Measurements from ENCODE around the gene CCDC51. TPM values are rescaled to one million over a fixed set of nuclear protein-coding genes. Genes with fewer than 3 reads are reported as not detected.
A peak's percentile ranks its signal among the peaks of the same experiment; 100 is the strongest.
"Not testable (repeated sequence)": the region's sequence is repeated elsewhere in the genome, so short reads cannot be mapped to it uniquely, and the experiment has no call there.

The CCDC51 gene
- polyA plus RNA-seq, 1 donor from 2014 or later: 27.2 TPM

DNA sequence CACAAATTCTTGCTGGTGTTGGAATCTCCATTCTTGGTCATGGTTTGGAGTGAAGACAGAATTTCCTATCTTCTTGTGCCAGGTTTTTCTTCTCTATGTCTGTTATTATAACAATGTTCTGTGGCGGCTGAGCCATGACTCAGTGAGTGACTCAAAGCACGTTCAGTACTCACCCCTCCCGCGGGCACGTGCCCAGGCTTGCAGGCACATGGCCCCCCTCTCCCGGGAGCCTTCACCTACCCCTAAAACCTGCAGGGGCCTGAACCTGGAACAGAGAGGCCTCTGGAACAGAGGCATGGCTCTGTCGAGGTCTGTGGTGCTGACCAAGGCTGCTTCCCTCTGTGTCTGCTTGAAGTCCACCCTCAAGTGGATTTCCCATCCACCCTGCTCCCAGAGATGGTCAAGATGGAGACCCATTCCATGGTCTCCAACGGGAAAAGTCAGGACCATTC, 37.6 kb downstream of the CCDC51 start:
- no peaks in the 10 kb centered on the region for H3K9me3 ChIP-seq (ENCODE audit: low read length)
- H2AFZ ChIP-seq (ENCODE audit: low read depth, low read length): no peak overlapping the region
- no peak overlapping the region for H3K4me2 ChIP-seq (ENCODE audit: low read length)
- H3K79me2 ChIP-seq (replicated peaks; ENCODE audit: insufficient read depth, low read length): no peaks in the 10 kb centered on the region
- H3K4me3 ChIP-seq (ENCODE audit: low read length): no peak overlapping the region
- no peak overlapping the region for H3K27ac ChIP-seq (ENCODE audit: low read length)
- no peaks in the 10 kb centered on the region for H3F3A ChIP-seq (ENCODE audit: insufficient read depth, low read length, poor library complexity, severe bottlenecking)
- no peaks in the 10 kb centered on the region for H3K9me2 ChIP-seq (ENCODE audit: insufficient read depth, low read length)
- H3K36me3 ChIP-seq (ENCODE audit: insufficient read depth, low read length): peaks cover 5% of the 10 kb centered on the region
- no peaks in the 10 kb centered on the region for H4K20me1 ChIP-seq (ENCODE audit: insufficient read depth)
- TF ChIP-seq SMC3 (conservative IDR thresholded peaks at IDR 0.05; ENCODE audit: poor library complexity): no peak
- H3K9ac ChIP-seq (ENCODE audit: low read length): no peak overlapping the region
- no peaks in the 10 kb centered on the region for H3K27me3 ChIP-seq (ENCODE audit: insufficient read depth, low read depth, low read length)

DNA sequence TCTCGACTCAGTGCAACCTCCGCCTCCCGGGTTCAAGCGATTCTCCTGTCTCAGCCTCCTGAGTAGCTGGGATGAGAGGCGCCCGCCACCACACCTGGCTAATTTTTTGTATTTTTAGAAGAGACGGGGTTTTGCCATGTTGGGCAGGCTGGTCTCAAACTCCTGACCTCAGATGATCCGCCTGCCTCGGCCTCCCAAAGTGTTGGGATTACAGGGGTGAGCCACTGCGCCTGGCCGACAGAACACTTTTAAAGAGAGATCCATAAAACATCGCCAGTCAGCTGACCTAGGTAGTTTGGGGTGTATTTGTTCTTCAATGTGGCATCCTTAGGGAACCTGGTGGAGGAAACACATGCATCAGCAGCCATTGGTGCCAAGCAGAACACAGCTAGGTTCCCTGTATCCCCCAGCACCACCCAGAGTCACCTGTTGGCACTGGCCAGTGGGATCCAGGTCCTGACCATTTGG, 38.5 kb downstream of the CCDC51 start:
- H3K9ac ChIP-seq (ENCODE audit: low read length); H3K9me3 ChIP-seq (ENCODE audit: low read length); H3F3A ChIP-seq (ENCODE audit: insufficient read depth, low read length, poor library complexity, severe bottlenecking); H4K20me1 ChIP-seq (ENCODE audit: insufficient read depth); H3K27me3 ChIP-seq (ENCODE audit: insufficient read depth, low read depth, low read length); H3K36me3 ChIP-seq (ENCODE audit: insufficient read depth, low read length); H3K9me2 ChIP-seq (ENCODE audit: insufficient read depth, low read length); H3K4me2 ChIP-seq (ENCODE audit: low read length); H3K4me3 ChIP-seq (ENCODE audit: low read length); H2AFZ ChIP-seq (ENCODE audit: low read depth, low read length); H3K27ac ChIP-seq (ENCODE audit: low read length); H3K79me2 ChIP-seq (replicated peaks; ENCODE audit: insufficient read depth, low read length): not testable (repeated sequence)

DNA sequence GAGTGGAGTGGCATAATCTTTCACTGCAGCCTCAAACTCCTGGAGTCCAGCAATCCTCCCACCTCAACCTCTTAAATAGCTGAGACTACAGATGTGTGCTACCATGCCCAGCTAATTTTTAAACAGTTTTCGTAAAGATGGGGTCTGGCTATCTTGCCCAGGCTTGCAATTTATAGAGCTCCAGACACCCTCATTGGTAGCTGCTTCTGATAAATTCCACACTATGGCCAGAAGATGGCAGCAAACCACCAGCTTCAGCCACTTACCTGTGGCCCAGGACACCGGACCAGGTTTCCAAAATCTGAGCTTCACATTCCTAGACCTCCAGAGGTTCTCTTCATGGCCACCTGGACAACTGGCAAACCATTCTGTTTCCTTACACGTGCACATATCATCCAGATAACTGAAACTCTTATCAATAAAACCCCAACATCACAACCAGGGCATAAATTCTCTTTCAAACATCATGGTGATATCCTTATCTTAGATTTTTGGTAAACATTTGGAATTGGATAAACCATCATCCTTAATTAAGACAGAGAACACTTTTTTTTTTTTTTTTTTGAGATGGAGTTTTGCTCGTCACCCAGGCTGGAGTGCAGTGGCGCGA, 39.0 kb downstream of the CCDC51 start:
- Histone ChIP-seq H3K9me3 (ENCODE audit: low read length) (no peaks in the 10 kb centered on the region), H3K4me3 (ENCODE audit: low read length) (no peak overlapping the region), H3K36me3 (ENCODE audit: insufficient read depth, low read length) (peaks cover 5% of the 10 kb centered on the region), H3K79me2 (replicated peaks; ENCODE audit: insufficient read depth, low read length) (no peaks in the 10 kb centered on the region), H3F3A (ENCODE audit: insufficient read depth, low read length, poor library complexity, severe bottlenecking) (no peaks in the 10 kb centered on the region), H2AFZ (ENCODE audit: low read depth, low read length) (no peak overlapping the region), H4K20me1 (ENCODE audit: insufficient read depth) (no peaks in the 10 kb centered on the region), H3K9ac (ENCODE audit: low read length) (no peak overlapping the region), H3K27me3 (ENCODE audit: insufficient read depth, low read depth, low read length) (no peaks in the 10 kb centered on the region), H3K9me2 (ENCODE audit: insufficient read depth, low read length) (no peaks in the 10 kb centered on the region), H3K4me2 (ENCODE audit: low read length) (no peak overlapping the region), H3K27ac (ENCODE audit: low read length) (no peak overlapping the region)
- TF ChIP-seq RAD21 (conservative IDR thresholded peaks at IDR 0.05) (peak; percentile 67), TAF1 (IDR thresholded peaks at IDR 0.05; ENCODE audit: low read depth) (no peak), EP300 (conservative IDR thresholded peaks at IDR 0.05; ENCODE audit: poor library complexity, severe bottlenecking) (no peak), SMC3 (conservative IDR thresholded peaks at IDR 0.05; ENCODE audit: poor library complexity) (peak; percentile 65), MXI1 (conservative IDR thresholded peaks at IDR 0.05; ENCODE audit: poor library complexity, severe bottlenecking) (no peak), POLR2AphosphoS5 (IDR thresholded peaks at IDR 0.05) (no peak)
- TF ChIP-seq, protein P1, sequence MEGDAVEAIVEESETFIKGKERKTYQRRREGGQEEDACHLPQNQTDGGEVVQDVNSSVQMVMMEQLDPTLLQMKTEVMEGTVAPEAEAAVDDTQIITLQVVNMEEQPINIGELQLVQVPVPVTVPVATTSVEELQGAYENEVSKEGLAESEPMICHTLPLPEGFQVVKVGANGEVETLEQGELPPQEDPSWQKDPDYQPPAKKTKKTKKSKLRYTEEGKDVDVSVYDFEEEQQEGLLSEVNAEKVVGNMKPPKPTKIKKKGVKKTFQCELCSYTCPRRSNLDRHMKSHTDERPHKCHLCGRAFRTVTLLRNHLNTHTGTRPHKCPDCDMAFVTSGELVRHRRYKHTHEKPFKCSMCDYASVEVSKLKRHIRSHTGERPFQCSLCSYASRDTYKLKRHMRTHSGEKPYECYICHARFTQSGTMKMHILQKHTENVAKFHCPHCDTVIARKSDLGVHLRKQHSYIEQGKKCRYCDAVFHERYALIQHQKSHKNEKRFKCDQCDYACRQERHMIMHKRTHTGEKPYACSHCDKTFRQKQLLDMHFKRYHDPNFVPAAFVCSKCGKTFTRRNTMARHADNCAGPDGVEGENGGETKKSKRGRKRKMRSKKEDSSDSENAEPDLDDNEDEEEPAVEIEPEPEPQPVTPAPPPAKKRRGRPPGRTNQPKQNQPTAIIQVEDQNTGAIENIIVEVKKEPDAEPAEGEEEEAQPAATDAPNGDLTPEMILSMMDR (IDR thresholded peaks at IDR 0.05; ENCODE audit: poor library complexity, severe bottlenecking): peak; percentile 74
- TF ChIP-seq, protein P2, sequence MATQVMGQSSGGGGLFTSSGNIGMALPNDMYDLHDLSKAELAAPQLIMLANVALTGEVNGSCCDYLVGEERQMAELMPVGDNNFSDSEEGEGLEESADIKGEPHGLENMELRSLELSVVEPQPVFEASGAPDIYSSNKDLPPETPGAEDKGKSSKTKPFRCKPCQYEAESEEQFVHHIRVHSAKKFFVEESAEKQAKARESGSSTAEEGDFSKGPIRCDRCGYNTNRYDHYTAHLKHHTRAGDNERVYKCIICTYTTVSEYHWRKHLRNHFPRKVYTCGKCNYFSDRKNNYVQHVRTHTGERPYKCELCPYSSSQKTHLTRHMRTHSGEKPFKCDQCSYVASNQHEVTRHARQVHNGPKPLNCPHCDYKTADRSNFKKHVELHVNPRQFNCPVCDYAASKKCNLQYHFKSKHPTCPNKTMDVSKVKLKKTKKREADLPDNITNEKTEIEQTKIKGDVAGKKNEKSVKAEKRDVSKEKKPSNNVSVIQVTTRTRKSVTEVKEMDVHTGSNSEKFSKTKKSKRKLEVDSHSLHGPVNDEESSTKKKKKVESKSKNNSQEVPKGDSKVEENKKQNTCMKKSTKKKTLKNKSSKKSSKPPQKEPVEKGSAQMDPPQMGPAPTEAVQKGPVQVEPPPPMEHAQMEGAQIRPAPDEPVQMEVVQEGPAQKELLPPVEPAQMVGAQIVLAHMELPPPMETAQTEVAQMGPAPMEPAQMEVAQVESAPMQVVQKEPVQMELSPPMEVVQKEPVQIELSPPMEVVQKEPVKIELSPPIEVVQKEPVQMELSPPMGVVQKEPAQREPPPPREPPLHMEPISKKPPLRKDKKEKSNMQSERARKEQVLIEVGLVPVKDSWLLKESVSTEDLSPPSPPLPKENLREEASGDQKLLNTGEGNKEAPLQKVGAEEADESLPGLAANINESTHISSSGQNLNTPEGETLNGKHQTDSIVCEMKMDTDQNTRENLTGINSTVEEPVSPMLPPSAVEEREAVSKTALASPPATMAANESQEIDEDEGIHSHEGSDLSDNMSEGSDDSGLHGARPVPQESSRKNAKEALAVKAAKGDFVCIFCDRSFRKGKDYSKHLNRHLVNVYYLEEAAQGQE (IDR thresholded peaks at IDR 0.05; ENCODE audit: borderline replicate concordance): no peak
